Ascending aorta (tissue), 2 donors: Measurements from ENCODE around the gene TRUB1. TPM values are rescaled to one million over a fixed set of nuclear protein-coding genes. Genes with fewer than 3 reads are reported as not detected.

ENCODE experiments used
- DNase-seq, 2 donors: peaks; one replicate each; pipeline ENCODE4 v3.0.0-alpha.2; 2019; ENCODE audit warnings: low spot score in 2 of 2
- H3K27ac ChIP-seq, 2 donors: fragments of 200-600 bp; sonication (generic); one replicate each; pipeline ENCODE4 v1.5.1; 2016 to 2017; ENCODE audit warnings: mild to moderate bottlenecking in 1 of 2
- H3K27me3 ChIP-seq: fragments of 200-600 bp; sonication (generic); one replicate; pipeline ENCODE4 v1.5.1; 2017
- H3K36me3 ChIP-seq, 2 donors: fragments of 200-600 bp; sonication (generic); one replicate each; pipeline ENCODE4 v1.5.1; 2016
- H3K4me1 ChIP-seq, 2 donors: fragments of 200-600 bp; sonication (generic); one replicate each; pipeline ENCODE4 v1.5.1; 2016 to 2017; ENCODE audit warnings: mild to moderate bottlenecking in 1 of 2
- H3K4me3 ChIP-seq, 2 donors: fragments of 200-600 bp; sonication (generic); one replicate each; pipeline ENCODE4 v1.5.1; 2016 to 2017; ENCODE audit warnings: mild to moderate bottlenecking in 1 of 2
- H3K9me3 ChIP-seq, 2 donors: fragments of 200-600 bp; sonication (generic); one replicate each; pipeline ENCODE4 v1.5.1; 2016
- intact Hi-C: fragments of 100-400 bp; cut with DNase I; formaldehyde crosslinking; loops from one replicate; pipeline ENCODE4 v1.15.1; 2023
- total RNA-seq: library from RNA; depleted of rRNA; stranded (reverse); fragments of >200 nt; gene quantifications from one replicate; pipeline ENCODE4 v1.1.0, GENCODE V29; 2016
- TF ChIP-seq, protein P1 (sequence below), 3 experiments: fragments of 200-600 bp in 2 of 3; fragments of 450-650 bp in 1 of 3; sonication (generic) in 2 of 3; IDR thresholded peaks; one replicate each; pipeline ENCODE4 v1.5.1; 2016 to 2019; ENCODE audit warnings: antibody characterized with exemption in 3 of 3, mild to moderate bottlenecking in 1 of 3, moderate library complexity in 1 of 3

TRUB1 gene
- total RNA-seq, 1 donor from 2014 or later: 5.4 TPM

DNA sequence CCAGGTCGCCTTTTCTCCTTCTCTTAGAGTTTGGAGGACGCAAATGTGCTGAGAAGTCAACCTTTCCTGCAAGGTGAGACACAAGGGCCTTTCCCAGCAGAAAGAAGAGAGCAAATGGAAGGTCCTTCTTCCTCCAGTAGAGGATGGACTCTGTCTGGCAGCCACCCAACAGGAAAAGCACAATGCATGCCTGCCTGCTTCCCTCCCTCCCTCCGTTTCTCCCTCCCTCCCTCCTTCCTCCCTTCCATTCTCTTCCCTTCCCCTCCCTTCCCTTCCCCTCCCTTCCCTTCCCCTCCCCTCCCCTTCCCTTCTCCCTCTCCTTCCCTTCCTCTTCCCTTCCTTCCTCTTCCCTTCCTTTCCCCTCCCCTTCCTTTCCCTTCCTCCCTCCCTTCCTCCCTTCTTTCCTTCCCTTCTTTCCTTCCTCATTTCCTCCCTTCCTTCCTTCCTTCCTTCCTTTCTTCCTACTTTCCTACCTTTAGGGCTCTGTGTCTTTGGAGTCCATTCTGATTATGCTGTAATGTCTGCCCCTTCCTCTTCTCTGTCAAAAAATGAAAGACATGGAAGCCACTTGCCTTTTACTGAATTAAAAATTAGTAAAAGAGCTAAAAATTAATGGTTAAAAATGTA lies 66.4 kb downstream of the TRUB1 start:
- Histone ChIP-seq H3K4me3 (no peak overlapping the region), H3K36me3 (no peaks in the 10 kb centered on the region), H3K27me3 (no peaks in the 10 kb centered on the region), H3K27ac (no peak overlapping the region), H3K9me3 (no peaks in the 10 kb centered on the region), H3K4me1 (peaks cover 0 to 5% of the 10 kb centered on the region in 2 donors)
- no peak for DNase-seq
- intact Hi-C loops: no loop called here
- TF ChIP-seq, protein P1, sequence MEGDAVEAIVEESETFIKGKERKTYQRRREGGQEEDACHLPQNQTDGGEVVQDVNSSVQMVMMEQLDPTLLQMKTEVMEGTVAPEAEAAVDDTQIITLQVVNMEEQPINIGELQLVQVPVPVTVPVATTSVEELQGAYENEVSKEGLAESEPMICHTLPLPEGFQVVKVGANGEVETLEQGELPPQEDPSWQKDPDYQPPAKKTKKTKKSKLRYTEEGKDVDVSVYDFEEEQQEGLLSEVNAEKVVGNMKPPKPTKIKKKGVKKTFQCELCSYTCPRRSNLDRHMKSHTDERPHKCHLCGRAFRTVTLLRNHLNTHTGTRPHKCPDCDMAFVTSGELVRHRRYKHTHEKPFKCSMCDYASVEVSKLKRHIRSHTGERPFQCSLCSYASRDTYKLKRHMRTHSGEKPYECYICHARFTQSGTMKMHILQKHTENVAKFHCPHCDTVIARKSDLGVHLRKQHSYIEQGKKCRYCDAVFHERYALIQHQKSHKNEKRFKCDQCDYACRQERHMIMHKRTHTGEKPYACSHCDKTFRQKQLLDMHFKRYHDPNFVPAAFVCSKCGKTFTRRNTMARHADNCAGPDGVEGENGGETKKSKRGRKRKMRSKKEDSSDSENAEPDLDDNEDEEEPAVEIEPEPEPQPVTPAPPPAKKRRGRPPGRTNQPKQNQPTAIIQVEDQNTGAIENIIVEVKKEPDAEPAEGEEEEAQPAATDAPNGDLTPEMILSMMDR (IDR thresholded peaks at IDR 0.05): no peak

DNA sequence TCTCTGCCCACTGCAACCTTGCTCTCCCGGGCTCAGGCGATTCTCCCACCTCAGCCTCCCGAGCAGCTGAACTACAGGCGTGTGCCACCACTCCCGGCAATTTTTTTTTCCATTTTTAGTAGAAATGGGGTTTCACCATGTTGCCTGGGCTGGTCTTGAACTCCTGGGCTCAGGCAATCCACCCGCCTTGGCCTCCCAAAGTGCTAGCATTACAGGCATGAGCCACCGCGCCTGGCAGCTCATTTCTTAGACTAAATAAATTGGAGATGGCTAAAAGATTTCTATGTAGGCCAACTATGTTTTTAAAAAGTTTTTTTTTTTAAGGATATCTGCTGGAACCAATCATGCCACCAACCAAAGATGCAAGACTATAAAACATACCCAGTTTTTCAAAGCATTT lies 67.8 kb downstream of the TRUB1 start:
- no peak overlapping the region for H3K4me3 ChIP-seq
- H3K4me1 ChIP-seq: peaks cover 0 to 5% of the 10 kb centered on the region in 2 donors
- no peaks in the 10 kb centered on the region for H3K9me3 ChIP-seq
- H3K27ac ChIP-seq: no peak overlapping the region
- TF ChIP-seq, protein P1 (IDR thresholded peaks at IDR 0.05): no peak
- H3K36me3 ChIP-seq: no peaks in the 10 kb centered on the region
- DNase-seq: no peak
- no peaks in the 10 kb centered on the region for H3K27me3 ChIP-seq
- intact Hi-C loops: no loop called here

DNA sequence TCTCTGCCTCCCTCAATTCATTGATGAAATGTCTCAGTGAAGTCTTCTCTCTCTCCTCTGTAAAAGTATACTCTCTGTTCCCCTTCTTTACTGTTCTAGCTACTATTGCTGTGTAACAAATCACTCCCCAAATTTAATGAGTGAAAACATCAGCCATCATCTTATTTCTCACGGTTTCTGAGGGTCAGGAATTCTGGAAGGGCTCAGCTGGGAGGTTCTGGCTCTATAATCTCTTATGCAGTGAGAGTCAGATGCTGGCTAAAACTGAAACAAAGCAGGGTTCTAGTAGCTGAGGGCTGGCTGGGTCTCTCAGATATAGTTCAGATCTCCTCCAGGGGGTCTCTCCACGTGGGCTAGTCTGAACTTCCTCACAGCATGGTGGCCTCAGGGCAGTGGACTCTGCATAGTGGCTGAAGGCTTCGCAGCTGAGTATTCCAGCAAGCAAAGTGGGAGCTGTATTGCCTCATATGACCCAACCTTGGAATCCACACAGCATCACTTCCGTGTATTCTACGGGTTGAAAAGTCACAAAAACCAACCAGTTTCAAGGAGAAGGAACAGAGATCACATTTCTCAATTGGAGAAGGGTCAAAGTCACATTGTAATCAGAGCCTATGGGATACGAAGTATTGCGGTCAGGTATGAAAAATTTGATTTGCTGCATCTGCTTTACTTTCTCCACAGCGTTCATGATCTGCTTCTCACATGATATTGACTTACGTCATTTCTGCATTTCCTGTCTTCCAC lies 80.4 kb downstream of the TRUB1 start:
- Histone ChIP-seq H3K4me3 (no peak overlapping the region), H3K27ac (no peak overlapping the region), H3K4me1 (no peaks in the 10 kb centered on the region), H3K9me3 (no peaks in the 10 kb centered on the region), H3K27me3 (no peaks in the 10 kb centered on the region), H3K36me3 (no peaks in the 10 kb centered on the region)
- intact Hi-C loops: no loop called here
- DNase-seq: no peak
- TF ChIP-seq, protein P1 (IDR thresholded peaks at IDR 0.05): no peak

DNA sequence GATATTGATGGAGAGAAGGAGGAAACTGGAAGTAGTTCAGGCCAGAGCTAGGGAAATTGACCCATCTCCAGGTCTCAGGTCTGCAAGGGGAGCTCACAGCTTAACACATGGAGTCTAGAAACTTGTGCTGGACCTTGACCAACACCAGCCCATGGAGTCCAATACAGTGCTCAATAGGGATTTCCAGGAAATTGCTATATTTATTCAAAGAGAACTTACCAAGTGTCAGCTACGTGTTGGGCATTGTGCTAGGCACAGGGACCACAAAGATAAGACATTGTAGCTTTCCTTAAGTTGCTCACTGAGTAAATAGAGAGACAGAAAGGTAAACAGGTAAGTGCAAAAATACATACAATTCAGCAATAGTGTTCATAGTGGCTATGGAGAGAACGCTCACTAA lies 82.5 kb downstream of the TRUB1 start:
- Histone ChIP-seq H3K36me3 (no peaks in the 10 kb centered on the region), H3K27me3 (no peaks in the 10 kb centered on the region), H3K9me3 (no peaks in the 10 kb centered on the region), H3K4me3 (no peak overlapping the region), H3K4me1 (no peaks in the 10 kb centered on the region), H3K27ac (no peak overlapping the region)
- no peak for DNase-seq
- TF ChIP-seq, protein P1 (IDR thresholded peaks at IDR 0.05): no peak
- intact Hi-C loops: no loop called here

DNA sequence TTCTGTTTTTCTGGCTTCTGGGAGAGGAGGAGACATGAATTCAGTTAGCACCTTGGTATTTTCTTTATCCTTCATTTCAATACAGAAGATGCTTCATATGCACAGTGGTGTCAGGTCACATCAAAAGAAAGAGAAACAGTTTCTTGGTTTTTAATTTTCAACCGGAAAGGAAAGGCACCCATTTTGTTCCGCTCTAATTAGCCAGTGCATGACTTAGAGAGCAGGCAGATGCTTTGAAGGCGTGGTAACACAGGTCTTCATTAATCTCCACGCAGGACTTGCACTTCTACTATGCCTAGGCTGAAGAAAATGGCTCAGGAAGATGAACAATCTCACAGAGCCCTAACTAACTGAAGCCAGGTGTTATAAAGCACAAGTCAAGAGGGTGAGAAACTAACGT lies 84.7 kb downstream of the TRUB1 start:
- intact Hi-C loops: no loop called here
- H3K9me3 ChIP-seq: no peaks in the 10 kb centered on the region
- TF ChIP-seq, protein P1 (IDR thresholded peaks at IDR 0.05): no peak
- no peaks in the 10 kb centered on the region for H3K36me3 ChIP-seq
- no peak for DNase-seq
- H3K4me3 ChIP-seq: no peak overlapping the region
- H3K27me3 ChIP-seq: no peaks in the 10 kb centered on the region
- no peaks in the 10 kb centered on the region for H3K4me1 ChIP-seq
- no peak overlapping the region for H3K27ac ChIP-seq
